K562 (cell line): ENCODE results near the gene ATF6B. TPM values are rescaled to one million over a fixed set of nuclear protein-coding genes. Genes with fewer than 3 reads are reported as not detected.

Source experiments
- CBX8 ChIP-seq: fragments of 200-600 bp; sonication (generic); IDR thresholded peaks from 2 replicates; pipeline ENCODE4 v1.6.1; 2012; ENCODE audit warnings: borderline replicate concordance, mixed run types, low read depth, mild to moderate bottlenecking, moderate library complexity, mixed read lengths, low read length, control low read depth, inconsistent platforms; ENCODE audit not compliant: poor library complexity, severe bottlenecking; ENCODE audit errors: extremely low read depth
- DNMT1 ChIP-seq: fragments of 450-650 bp; IDR thresholded peaks from 2 replicates; pipeline ENCODE4 v1.6.1; 2016; ENCODE audit warnings: antibody characterized with exemption, mild to moderate bottlenecking
- JUN ChIP-seq, 2 experiments: sonication (generic) in 1 of 2; formaldehyde crosslinking in 1 of 2; IDR thresholded peaks; 2 replicates each; pipeline versions ENCODE4 v1.6.1 to v1.8.0; 2012 to 2022; ENCODE audit warnings: borderline replicate concordance in 2 of 2, mild to moderate bottlenecking in 2 of 2, improper control_type of control experiment in 1 of 2, low read depth in 1 of 2, low read length in 1 of 2, missing genetic modification reagents in 1 of 2
- KLF6 ChIP-seq: fragments of 250-450 bp; sonication (Bioruptor Pico); IDR thresholded peaks from 2 replicates; pipeline ENCODE4 v1.4.0; 2020; ENCODE audit warnings: mild to moderate bottlenecking, moderate library complexity, borderline replicate concordance
- MTA3 ChIP-seq: fragments of 450-650 bp; formaldehyde crosslinking; IDR thresholded peaks from 2 replicates; pipeline ENCODE4 v1.6.1; 2017; ENCODE audit warnings: mild to moderate bottlenecking, borderline replicate concordance
- NR4A1 ChIP-seq, 2 experiments: fragments of 250-450 bp in 1 of 2; fragments of 450-650 bp in 1 of 2; sonication (Bioruptor Pico) in 1 of 2; IDR thresholded peaks; 2 replicates each; pipeline versions ENCODE4 v1.4.0 to v1.6.1; 2016 to 2020; ENCODE audit warnings: mild to moderate bottlenecking in 2 of 2, missing compliant biosample characterization in 1 of 2, missing genetic modification characterization in 1 of 2, moderate library complexity in 1 of 2
- OTX1 ChIP-seq: fragments of 450-650 bp; formaldehyde crosslinking; IDR thresholded peaks from 2 replicates; pipeline ENCODE4 v1.4.0; 2022; ENCODE audit warnings: mild to moderate bottlenecking
- YY1 ChIP-seq, 3 experiments: IDR thresholded peaks; 2 replicates each; pipeline ENCODE4 v1.6.1; 2011; ENCODE audit warnings: low read length in 2 of 3, mild to moderate bottlenecking in 2 of 3, moderate library complexity in 2 of 3, borderline replicate concordance in 1 of 3, control low read depth in 1 of 3, low read depth in 1 of 3; ENCODE audit not compliant: insufficient read depth in 3 of 3, insufficient replicate concordance in 2 of 3, control insufficient read depth in 1 of 3, insufficient read length in 1 of 3; ENCODE audit errors: extremely low read depth in 1 of 3
- ZFP1 ChIP-seq: fragments of 450-650 bp; formaldehyde crosslinking; IDR thresholded peaks from 2 replicates; pipeline ENCODE4 v1.4.0; 2020; ENCODE audit warnings: mild to moderate bottlenecking, mixed read lengths
- ZFP30 ChIP-seq: fragments of 250-450 bp; sonication (Bioruptor Pico); IDR thresholded peaks from 2 replicates; pipeline ENCODE4 v1.8.0; 2022; ENCODE audit warnings: moderate library complexity, mild to moderate bottlenecking, inconsistent platforms, borderline replicate concordance
- ZNF311 ChIP-seq: fragments of 250-450 bp; sonication (Bioruptor Pico); IDR thresholded peaks from 2 replicates; pipeline ENCODE4 v1.4.0; 2020; ENCODE audit warnings: mild to moderate bottlenecking, moderate library complexity
- polyA plus RNA-seq, 8 experiments: library from polyadenylated mRNA; depleted of rRNA in 4 of 8; stranded (reverse) in 5 of 8; unstranded in 3 of 8; fragments of >200 nt; fragmentation: Nextera tagmentation in 2 of 8; fragmentation: Illumina TruSeq in 1 of 8; extraction: Ambion mirVana in 2 of 8; extraction: Trizol in 1 of 8; gene quantifications; 2 replicates each; pipeline versions ENCODE4 v1.2.1 to v1.2.3, GENCODE V29; 2011 to 2014; ENCODE audit warnings: inconsistent platforms in 1 of 8, missing spikeins in 1 of 8
- total RNA-seq, 7 experiments: library from RNA; depleted of rRNA in 6 of 7; stranded (reverse); fragments of >200 nt in 6 of 7; fragmentation: Illumina TruSeq in 2 of 7; extraction: Trizol in 2 of 7; gene quantifications; 2 replicates each; pipeline versions ENCODE4 v1.2.1 to v1.2.3, GENCODE V29; 2011 to 2021; ENCODE audit warnings: low replicate concordance in 1 of 7
- TF ChIP-seq, protein P1 (sequence below): sonication (generic); formaldehyde crosslinking; IDR thresholded peaks from 2 replicates; pipeline ENCODE4 v1.8.1; 2023; ENCODE audit warnings: missing genetic modification reagents, mild to moderate bottlenecking, borderline replicate concordance
- TF ChIP-seq, protein P2 (sequence below): IDR thresholded peaks from 2 replicates; pipeline ENCODE4 v1.6.1; 2016; ENCODE audit warnings: missing genetic modification characterization, missing compliant biosample characterization
- TF ChIP-seq, protein P3 (sequence below): fragments of 450-650 bp; IDR thresholded peaks from 2 replicates; pipeline ENCODE4 v1.6.1; 2016; ENCODE audit warnings: low read depth, mild to moderate bottlenecking, moderate library complexity
- TF ChIP-seq, protein P4 (sequence below), 2 experiments: fragments of 450-650 bp; conservative IDR thresholded peaks; 2 replicates each; pipeline ENCODE4 v1.6.1; 2017; ENCODE audit warnings: mild to moderate bottlenecking in 2 of 2, moderate library complexity in 2 of 2

ATF6B gene
- total and polyA plus RNA-seq, 9 of the 15 experiments (the other 6 are each of a cell fraction or from before 2014, with no cell fraction given): 20.7 to 131 (median 31.7) TPM

GRCh38 chr6:32154514-32155161, 26.6 kb upstream of the ATF6B start (continued):
- TF ChIP-seq OTX1 (no peak), ZFP30 (CRISPR knock-in tag) (no peak), DNMT1 (no peak), CBX8 (no peak), ZNF311 (CRISPR knock-in tag) (no peak), MTA3 (peak; percentile 41; the same call in 1 of the 2 replicates), ZFP1 (CRISPR knock-in tag) (no peak), KLF6 (CRISPR knock-in tag) (no peak), JUN (IDR thresholded peaks at IDR 0.05; ENCODE audit: borderline replicate concordance, low read depth, low read length) (0 out of 2 replicates have a peak, but pooled peaks have one; percentile 36), JUN (CRISPR knock-in tag; IDR thresholded peaks at IDR 0.05; ENCODE audit: borderline replicate concordance) (no peak), NR4A1 (CRISPR knock-in tag; IDR thresholded peaks at IDR 0.05) (no peak), NR4A1 (tag; IDR thresholded peaks at IDR 0.05) (no peak), YY1 (IDR thresholded peaks at IDR 0.05; ENCODE audit: borderline replicate concordance in 1 of 3, control insufficient read depth in 1 of 3, extremely low read depth in 1 of 3, insufficient read depth in 3 of 3, insufficient read length in 1 of 3, insufficient replicate concordance in 2 of 3, low read depth in 1 of 3, low read length in 2 of 3) (peak in 2 of 3 experiments; percentile 50 to 52)
- TF ChIP-seq, protein P1, sequence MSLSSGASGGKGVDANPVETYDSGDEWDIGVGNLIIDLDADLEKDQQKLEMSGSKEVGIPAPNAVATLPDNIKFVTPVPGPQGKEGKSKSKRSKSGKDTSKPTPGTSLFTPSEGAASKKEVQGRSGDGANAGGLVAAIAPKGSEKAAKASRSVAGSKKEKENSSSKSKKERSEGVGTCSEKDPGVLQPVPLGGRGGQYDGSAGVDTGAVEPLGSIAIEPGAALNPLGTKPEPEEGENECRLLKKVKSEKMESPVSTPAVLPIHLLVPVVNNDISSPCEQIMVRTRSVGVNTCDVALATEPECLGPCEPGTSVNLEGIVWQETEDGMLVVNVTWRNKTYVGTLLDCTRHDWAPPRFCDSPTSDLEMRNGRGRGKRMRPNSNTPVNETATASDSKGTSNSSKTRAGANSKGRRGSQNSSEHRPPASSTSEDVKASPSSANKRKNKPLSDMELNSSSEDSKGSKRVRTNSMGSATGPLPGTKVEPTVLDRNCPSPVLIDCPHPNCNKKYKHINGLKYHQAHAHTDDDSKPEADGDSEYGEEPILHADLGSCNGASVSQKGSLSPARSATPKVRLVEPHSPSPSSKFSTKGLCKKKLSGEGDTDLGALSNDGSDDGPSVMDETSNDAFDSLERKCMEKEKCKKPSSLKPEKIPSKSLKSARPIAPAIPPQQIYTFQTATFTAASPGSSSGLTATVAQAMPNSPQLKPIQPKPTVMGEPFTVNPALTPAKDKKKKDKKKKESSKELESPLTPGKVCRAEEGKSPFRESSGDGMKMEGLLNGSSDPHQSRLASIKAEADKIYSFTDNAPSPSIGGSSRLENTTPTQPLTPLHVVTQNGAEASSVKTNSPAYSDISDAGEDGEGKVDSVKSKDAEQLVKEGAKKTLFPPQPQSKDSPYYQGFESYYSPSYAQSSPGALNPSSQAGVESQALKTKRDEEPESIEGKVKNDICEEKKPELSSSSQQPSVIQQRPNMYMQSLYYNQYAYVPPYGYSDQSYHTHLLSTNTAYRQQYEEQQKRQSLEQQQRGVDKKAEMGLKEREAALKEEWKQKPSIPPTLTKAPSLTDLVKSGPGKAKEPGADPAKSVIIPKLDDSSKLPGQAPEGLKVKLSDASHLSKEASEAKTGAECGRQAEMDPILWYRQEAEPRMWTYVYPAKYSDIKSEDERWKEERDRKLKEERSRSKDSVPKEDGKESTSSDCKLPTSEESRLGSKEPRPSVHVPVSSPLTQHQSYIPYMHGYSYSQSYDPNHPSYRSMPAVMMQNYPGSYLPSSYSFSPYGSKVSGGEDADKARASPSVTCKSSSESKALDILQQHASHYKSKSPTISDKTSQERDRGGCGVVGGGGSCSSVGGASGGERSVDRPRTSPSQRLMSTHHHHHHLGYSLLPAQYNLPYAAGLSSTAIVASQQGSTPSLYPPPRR (CRISPR knock-in tag): no peak
- TF ChIP-seq, protein P2, sequence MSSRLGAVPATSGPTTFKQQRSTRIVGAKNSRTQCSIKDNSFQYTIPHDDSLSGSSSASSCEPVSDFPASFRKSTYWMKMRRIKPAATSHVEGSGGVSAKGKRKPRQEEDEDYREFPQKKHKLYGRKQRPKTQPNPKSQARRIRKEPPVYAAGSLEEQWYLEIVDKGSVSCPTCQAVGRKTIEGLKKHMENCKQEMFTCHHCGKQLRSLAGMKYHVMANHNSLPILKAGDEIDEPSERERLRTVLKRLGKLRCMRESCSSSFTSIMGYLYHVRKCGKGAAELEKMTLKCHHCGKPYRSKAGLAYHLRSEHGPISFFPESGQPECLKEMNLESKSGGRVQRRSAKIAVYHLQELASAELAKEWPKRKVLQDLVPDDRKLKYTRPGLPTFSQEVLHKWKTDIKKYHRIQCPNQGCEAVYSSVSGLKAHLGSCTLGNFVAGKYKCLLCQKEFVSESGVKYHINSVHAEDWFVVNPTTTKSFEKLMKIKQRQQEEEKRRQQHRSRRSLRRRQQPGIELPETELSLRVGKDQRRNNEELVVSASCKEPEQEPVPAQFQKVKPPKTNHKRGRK (tag): no peak
- TF ChIP-seq, protein P3, sequence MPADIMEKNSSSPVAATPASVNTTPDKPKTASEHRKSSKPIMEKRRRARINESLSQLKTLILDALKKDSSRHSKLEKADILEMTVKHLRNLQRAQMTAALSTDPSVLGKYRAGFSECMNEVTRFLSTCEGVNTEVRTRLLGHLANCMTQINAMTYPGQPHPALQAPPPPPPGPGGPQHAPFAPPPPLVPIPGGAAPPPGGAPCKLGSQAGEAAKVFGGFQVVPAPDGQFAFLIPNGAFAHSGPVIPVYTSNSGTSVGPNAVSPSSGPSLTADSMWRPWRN: no peak
- TF ChIP-seq, protein P4, sequence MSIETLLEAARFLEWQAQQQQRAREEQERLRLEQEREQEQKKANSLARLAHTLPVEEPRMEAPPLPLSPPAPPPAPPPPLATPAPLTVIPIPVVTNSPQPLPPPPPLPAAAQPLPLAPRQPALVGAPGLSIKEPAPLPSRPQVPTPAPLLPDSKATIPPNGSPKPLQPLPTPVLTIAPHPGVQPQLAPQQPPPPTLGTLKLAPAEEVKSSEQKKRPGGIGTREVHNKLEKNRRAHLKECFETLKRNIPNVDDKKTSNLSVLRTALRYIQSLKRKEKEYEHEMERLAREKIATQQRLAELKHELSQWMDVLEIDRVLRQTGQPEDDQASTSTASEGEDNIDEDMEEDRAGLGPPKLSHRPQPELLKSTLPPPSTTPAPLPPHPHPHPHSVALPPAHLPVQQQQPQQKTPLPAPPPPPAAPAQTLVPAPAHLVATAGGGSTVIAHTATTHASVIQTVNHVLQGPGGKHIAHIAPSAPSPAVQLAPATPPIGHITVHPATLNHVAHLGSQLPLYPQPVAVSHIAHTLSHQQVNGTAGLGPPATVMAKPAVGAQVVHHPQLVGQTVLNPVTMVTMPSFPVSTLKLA (conservative IDR thresholded peaks at IDR 0.05): peak; percentile 92 to 96
